DND-41 (cell line): ENCODE results near the gene TRAF1.

Source experiments
- ATAC-seq: fragments of 200-7000 bp; cut with Tn5 transposase; 3 replicates; pipeline ENCODE4 v1.9.1; 2021; ENCODE audit warnings: low read depth; ENCODE audit not compliant: insufficient read depth
- DNase-seq: peaks from one replicate; pipeline ENCODE4 v3.0.0-alpha.2; 2020
- H2AFZ ChIP-seq: 2 replicates; pipeline ENCODE4 v1.6.0; 2012; ENCODE audit warnings: low read depth, low read length
- H3K27ac ChIP-seq: 2 replicates; pipeline ENCODE4 v1.5.1; 2012; ENCODE audit warnings: low read length, inconsistent platforms
- H3K27me3 ChIP-seq: fragments of 200-600 bp; sonication (generic); 2 replicates; pipeline ENCODE4 v1.6.0; 2012; ENCODE audit warnings: low read length, mild to moderate bottlenecking, inconsistent platforms; ENCODE audit not compliant: insufficient read depth, poor library complexity
- H3K36me3 ChIP-seq: 2 replicates; pipeline ENCODE4 v1.5.1; 2012; ENCODE audit warnings: low read length, inconsistent platforms; ENCODE audit not compliant: insufficient read depth
- H3K4me1 ChIP-seq: 2 replicates; pipeline ENCODE4 v1.5.1; 2012; ENCODE audit warnings: mild to moderate bottlenecking, low read length; ENCODE audit not compliant: insufficient read depth
- H3K4me2 ChIP-seq: 2 replicates; pipeline ENCODE4 v1.6.0; 2012; ENCODE audit warnings: mild to moderate bottlenecking, moderate library complexity, low read length, inconsistent platforms; ENCODE audit not compliant: insufficient read depth
- H3K4me3 ChIP-seq, 2 experiments: fragments of 200-600 bp in 1 of 2; shearing (Covaris generic) in 1 of 2; 2 replicates each; pipeline ENCODE4 v1.5.1; 2012 to 2016; ENCODE audit warnings: inconsistent platforms in 2 of 2, low read length in 2 of 2, mild to moderate bottlenecking in 2 of 2, low read depth in 1 of 2, moderate library complexity in 1 of 2
- H3K79me2 ChIP-seq: 2 replicates; pipeline ENCODE4 v1.6.0; 2012; ENCODE audit warnings: low read length, inconsistent platforms; ENCODE audit not compliant: insufficient read depth
- H3K9ac ChIP-seq: 2 replicates; pipeline ENCODE4 v1.6.0; 2012; ENCODE audit warnings: low read depth, mild to moderate bottlenecking, inconsistent platforms, low read length, moderate library complexity
- H3K9me3 ChIP-seq: 2 replicates; pipeline ENCODE4 v1.5.1; 2012; ENCODE audit warnings: low read length, moderate library complexity, mild to moderate bottlenecking, inconsistent platforms; ENCODE audit not compliant: insufficient read depth, severe bottlenecking
- H4K20me1 ChIP-seq: 2 replicates; pipeline ENCODE4 v1.6.0; 2012; ENCODE audit warnings: low read length; ENCODE audit not compliant: insufficient read depth
- CTCF ChIP-seq: IDR thresholded peaks from 2 replicates; pipeline ENCODE4 v1.5.1; 2012; ENCODE audit warnings: borderline replicate concordance, low read length, moderate library complexity, mild to moderate bottlenecking; ENCODE audit not compliant: poor library complexity, severe bottlenecking; ENCODE audit errors: extremely low read depth
- EZH2 ChIP-seq: IDR thresholded peaks from 3 replicates; pipeline ENCODE4 v1.6.1; 2012; ENCODE audit warnings: borderline replicate concordance, low read depth, mild to moderate bottlenecking, moderate library complexity, low read length, inconsistent platforms; ENCODE audit not compliant: severe bottlenecking

TRAF1 gene

GRCh38 chr9:120870206-120870605 lies 56.4 kb downstream of the TRAF1 start:
- H3K36me3 ChIP-seq: peaks cover 94% of the 10 kb centered on the region
- no peak overlapping the region for H3K4me2 ChIP-seq
- no peak overlapping the region for H3K9ac ChIP-seq
- no peak overlapping the region for H2AFZ ChIP-seq
- H3K27ac ChIP-seq: no peak overlapping the region
- H3K4me3 ChIP-seq: no peak overlapping the region
- peaks cover 4% of the 10 kb centered on the region for H3K4me1 ChIP-seq
- peaks cover 3% of the 10 kb centered on the region; the same call in 1 of the 2 replicates for H4K20me1 ChIP-seq
- ATAC-seq: no peak
- TF ChIP-seq EZH2 (no peak), CTCF (no peak)
- no peaks in the 10 kb centered on the region for H3K9me3 ChIP-seq
- peaks cover 8% of the 10 kb centered on the region; the same call in 1 of the 2 replicates for H3K79me2 ChIP-seq
- H3K27me3 ChIP-seq: no peaks in the 10 kb centered on the region
- no peak for DNase-seq

GRCh38 chr9:120869726-120870125 lies 56.9 kb downstream of the TRAF1 start:
- no peak overlapping the region for H3K9ac ChIP-seq
- no peak for TF ChIP-seq EZH2
- no peak for TF ChIP-seq CTCF
- ATAC-seq: no peak
- H3K27me3 ChIP-seq: no peaks in the 10 kb centered on the region
- H3K4me1 ChIP-seq: no peaks in the 10 kb centered on the region
- H3K79me2 ChIP-seq: 0 out of 2 replicates have a peak, but pooled peaks cover 3% of the 10 kb centered on the region
- no peak overlapping the region for H3K4me3 ChIP-seq
- H3K4me2 ChIP-seq: no peak overlapping the region
- peaks cover 3% of the 10 kb centered on the region; the same call in 1 of the 2 replicates for H4K20me1 ChIP-seq
- no peak overlapping the region for H3K27ac ChIP-seq
- no peak for DNase-seq
- peaks cover 93% of the 10 kb centered on the region for H3K36me3 ChIP-seq
- H3K9me3 ChIP-seq: no peaks in the 10 kb centered on the region
- H2AFZ ChIP-seq: no peak overlapping the region

- H3K4me3 ChIP-seq: no peak overlapping the region
- no peaks in the 10 kb centered on the region for H3K79me2 ChIP-seq
- H3K4me2 ChIP-seq: no peak overlapping the region
- H3K4me1 ChIP-seq: no peaks in the 10 kb centered on the region
- no peak for ATAC-seq
- H3K36me3 ChIP-seq: peaks cover 90% of the 10 kb centered on the region
- DNase-seq: no peak
- H3K27ac ChIP-seq: no peak overlapping the region
- no peaks in the 10 kb centered on the region for H3K27me3 ChIP-seq
- no peaks in the 10 kb centered on the region for H3K9me3 ChIP-seq
- no peak overlapping the region for H2AFZ ChIP-seq
- peaks cover 3% of the 10 kb centered on the region; the same call in 1 of the 2 replicates for H4K20me1 ChIP-seq
- no peak overlapping the region for H3K9ac ChIP-seq
- no peak for TF ChIP-seq CTCF
- no peak for TF ChIP-seq EZH2
These were observed 57.3 kb downstream of the TRAF1 start for GRCh38 chr9:120869360-120869687.

GRCh38 chr9:120868676-120869359 lies 57.8 kb downstream of the TRAF1 start:
- Histone ChIP-seq H3K79me2 (no peaks in the 10 kb centered on the region), H3K9me3 (no peaks in the 10 kb centered on the region), H2AFZ (no peak overlapping the region), H3K27me3 (no peaks in the 10 kb centered on the region), H3K36me3 (peaks cover 90% of the 10 kb centered on the region), H3K4me1 (no peaks in the 10 kb centered on the region), H3K4me2 (no peak overlapping the region), H3K27ac (no peak overlapping the region), H4K20me1 (peaks cover 3% of the 10 kb centered on the region; the same call in 1 of the 2 replicates), H3K4me3 (no peak overlapping the region), H3K9ac (no peak overlapping the region)
- DNase-seq (no peak), ATAC-seq (peak; percentile 44)
- no peak for TF ChIP-seq EZH2
- TF ChIP-seq CTCF: peak; percentile 6
